ENCODE results near the gene NEUROD6.

DNA sequence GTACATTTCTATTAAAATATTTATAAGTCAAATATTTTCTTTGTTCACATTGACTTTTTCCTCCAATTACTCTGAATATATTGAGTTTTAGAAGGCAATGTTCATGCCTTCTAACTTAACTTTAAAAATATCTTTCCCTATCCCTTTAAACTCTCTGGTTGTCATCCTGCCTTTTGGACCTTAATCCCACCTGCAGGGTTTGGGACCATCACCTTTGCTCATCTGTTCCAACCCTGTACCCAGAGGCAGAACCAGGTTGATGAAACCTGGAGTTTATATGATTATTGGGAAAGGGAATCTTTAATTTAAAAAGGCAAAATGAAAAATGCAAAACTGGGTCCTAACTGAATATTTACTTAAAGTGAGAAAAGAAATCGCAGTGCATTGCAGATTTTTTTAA, 24.8 kb downstream of the NEUROD6 start:
- TF ChIP-seq, protein P1, sequence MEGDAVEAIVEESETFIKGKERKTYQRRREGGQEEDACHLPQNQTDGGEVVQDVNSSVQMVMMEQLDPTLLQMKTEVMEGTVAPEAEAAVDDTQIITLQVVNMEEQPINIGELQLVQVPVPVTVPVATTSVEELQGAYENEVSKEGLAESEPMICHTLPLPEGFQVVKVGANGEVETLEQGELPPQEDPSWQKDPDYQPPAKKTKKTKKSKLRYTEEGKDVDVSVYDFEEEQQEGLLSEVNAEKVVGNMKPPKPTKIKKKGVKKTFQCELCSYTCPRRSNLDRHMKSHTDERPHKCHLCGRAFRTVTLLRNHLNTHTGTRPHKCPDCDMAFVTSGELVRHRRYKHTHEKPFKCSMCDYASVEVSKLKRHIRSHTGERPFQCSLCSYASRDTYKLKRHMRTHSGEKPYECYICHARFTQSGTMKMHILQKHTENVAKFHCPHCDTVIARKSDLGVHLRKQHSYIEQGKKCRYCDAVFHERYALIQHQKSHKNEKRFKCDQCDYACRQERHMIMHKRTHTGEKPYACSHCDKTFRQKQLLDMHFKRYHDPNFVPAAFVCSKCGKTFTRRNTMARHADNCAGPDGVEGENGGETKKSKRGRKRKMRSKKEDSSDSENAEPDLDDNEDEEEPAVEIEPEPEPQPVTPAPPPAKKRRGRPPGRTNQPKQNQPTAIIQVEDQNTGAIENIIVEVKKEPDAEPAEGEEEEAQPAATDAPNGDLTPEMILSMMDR (conservative IDR thresholded peaks at IDR 0.05 in 1 of 2, IDR thresholded peaks at IDR 0.05 in 1 of 2; ENCODE audit: low read depth in 1 of 2, low read length in 2 of 2): no peak
- TF ChIP-seq EZH2 (IDR thresholded peaks at IDR 0.05; ENCODE audit: low read length, missing control alignments): no peak
